Measurements from ENCODE around the gene STX10. TPM values are rescaled to one million over a fixed set of nuclear protein-coding genes. Genes with fewer than 3 reads are reported as not detected.

STX10 gene
- polyA plus RNA-seq, 1 of the 3 experiments (the other 2 are of a cell fraction) = 163 TPM

GRCh38 chr19:13171146-13171545 is 21.0 kb upstream of the STX10 start:
- H3F3A ChIP-seq (replicated peaks; ENCODE audit: insufficient read depth) = peaks cover 39% of the 10 kb centered on the region
- peaks cover 21% of the 10 kb centered on the region for H3K79me2 ChIP-seq (ENCODE audit: insufficient read depth)
- H3K27me3 ChIP-seq (ENCODE audit: insufficient read depth) = no peaks in the 10 kb centered on the region
- no peak overlapping the region for H3K4me3 ChIP-seq (ENCODE audit: low read depth in 2 of 2, low read length in 1 of 2)
- peaks cover 13 to 42% of the 10 kb centered on the region in 2 experiments; a peak in 3 of 4 replicates for H3K4me1 ChIP-seq (ENCODE audit: control insufficient read depth in 1 of 2, insufficient read depth in 2 of 2, low read depth in 1 of 2, low read length in 1 of 2)
- no peaks in the 10 kb centered on the region for H4K20me1 ChIP-seq (ENCODE audit: insufficient read depth)
- no peaks in the 10 kb centered on the region for H3K36me3 ChIP-seq (replicated peaks in 1 of 2; ENCODE audit: control insufficient read depth in 1 of 2, insufficient read depth in 2 of 2, low read length in 1 of 2)
- peak overlapping the region in 1 of 2 experiments; percentile 100; a peak in 1 of 4 replicates for H3K27ac ChIP-seq (ENCODE audit: low read depth in 2 of 2, low read length in 1 of 2)
- H3K9me2 ChIP-seq = no peaks in the 10 kb centered on the region
- H2AFZ ChIP-seq (ENCODE audit: low read depth) = no peak overlapping the region
- 96% methylated on average over 7 of the region's 7 CpGs for WGBS (ENCODE audit: low lambda C conversion rate)
- H3K9me3 ChIP-seq = no peaks in the 10 kb centered on the region
- no peak overlapping the region for H3K4me2 ChIP-seq
- ChIA-PET POLR2A (no interaction called here), CTCF (no interaction called here)
- TF ChIP-seq SIN3A (IDR thresholded peaks at IDR 0.05; ENCODE audit: borderline replicate concordance, low read depth, low read length) (no peak), SMC3 (IDR thresholded peaks at IDR 0.05; ENCODE audit: low read depth, low read length) (no peak), RXRA (IDR thresholded peaks at IDR 0.05; ENCODE audit: borderline replicate concordance, low read depth) (no peak), USF1 (IDR thresholded peaks at IDR 0.05; ENCODE audit: borderline replicate concordance, low read depth) (no peak), EZH2phosphoT487 (IDR thresholded peaks at IDR 0.05; ENCODE audit: borderline replicate concordance, low read depth) (no peak), GATA2 (CRISPR knock-in tag; IDR thresholded peaks at IDR 0.05) (no peak), CHD2 (IDR thresholded peaks at IDR 0.05; ENCODE audit: low read length, partially characterized antibody) (no peak), EP300 (IDR thresholded peaks at IDR 0.05; ENCODE audit: borderline replicate concordance in 1 of 2, low read depth in 1 of 2, low read length in 1 of 2) (no peak), RCOR1 (IDR thresholded peaks at IDR 0.05; ENCODE audit: low read length) (no peak), YY1 (IDR thresholded peaks at IDR 0.05; ENCODE audit: low read depth) (no peak), NFIC (IDR thresholded peaks at IDR 0.05; ENCODE audit: borderline replicate concordance) (no peak), POLR2AphosphoS5 (IDR thresholded peaks at IDR 0.05; ENCODE audit: low read depth, low read length) (no peak), USF2 (IDR thresholded peaks at IDR 0.05; ENCODE audit: borderline replicate concordance, low read depth, low read length) (no peak), MEF2A (IDR thresholded peaks at IDR 0.05; ENCODE audit: borderline replicate concordance, low read depth) (no peak), MXI1 (IDR thresholded peaks at IDR 0.05; ENCODE audit: low read depth, low read length) (no peak), JUND (IDR thresholded peaks at IDR 0.05) (no peak), TAF1 (IDR thresholded peaks at IDR 0.05; ENCODE audit: borderline replicate concordance, low read depth, low read length) (no peak), PBX3 (IDR thresholded peaks at IDR 0.05) (no peak)
- TF ChIP-seq, protein P1, sequence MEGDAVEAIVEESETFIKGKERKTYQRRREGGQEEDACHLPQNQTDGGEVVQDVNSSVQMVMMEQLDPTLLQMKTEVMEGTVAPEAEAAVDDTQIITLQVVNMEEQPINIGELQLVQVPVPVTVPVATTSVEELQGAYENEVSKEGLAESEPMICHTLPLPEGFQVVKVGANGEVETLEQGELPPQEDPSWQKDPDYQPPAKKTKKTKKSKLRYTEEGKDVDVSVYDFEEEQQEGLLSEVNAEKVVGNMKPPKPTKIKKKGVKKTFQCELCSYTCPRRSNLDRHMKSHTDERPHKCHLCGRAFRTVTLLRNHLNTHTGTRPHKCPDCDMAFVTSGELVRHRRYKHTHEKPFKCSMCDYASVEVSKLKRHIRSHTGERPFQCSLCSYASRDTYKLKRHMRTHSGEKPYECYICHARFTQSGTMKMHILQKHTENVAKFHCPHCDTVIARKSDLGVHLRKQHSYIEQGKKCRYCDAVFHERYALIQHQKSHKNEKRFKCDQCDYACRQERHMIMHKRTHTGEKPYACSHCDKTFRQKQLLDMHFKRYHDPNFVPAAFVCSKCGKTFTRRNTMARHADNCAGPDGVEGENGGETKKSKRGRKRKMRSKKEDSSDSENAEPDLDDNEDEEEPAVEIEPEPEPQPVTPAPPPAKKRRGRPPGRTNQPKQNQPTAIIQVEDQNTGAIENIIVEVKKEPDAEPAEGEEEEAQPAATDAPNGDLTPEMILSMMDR (IDR thresholded peaks at IDR 0.05) = no peak
- no peak overlapping the region for H3K9ac ChIP-seq
- no peak for DNase-seq
